Sigmoid colon (tissue), 7 donors: ENCODE results near the gene FKRP. TPM values are rescaled to one million over a fixed set of nuclear protein-coding genes. Genes with fewer than 3 reads are reported as not detected.

Experiments used
- DNase-seq: peaks from one replicate; pipeline ENCODE4 v3.0.0-alpha.2; 2019
- H3K27ac ChIP-seq, 4 donors: fragments of 200-600 bp; sonication (generic); one replicate each; pipeline ENCODE4 v1.5.1; 2016 to 2019; ENCODE audit warnings: mild to moderate bottlenecking in 1 of 4
- H3K27me3 ChIP-seq, 3 donors: fragments of 200-600 bp; sonication (generic); one replicate each; pipeline ENCODE4 v1.5.1; 2019; ENCODE audit warnings: mild to moderate bottlenecking in 1 of 3
- H3K36me3 ChIP-seq, 4 donors: fragments of 200-600 bp; sonication (generic); one replicate each; pipeline ENCODE4 v1.5.1; 2016 to 2019
- H3K4me1 ChIP-seq, 4 donors: fragments of 200-600 bp; sonication (generic); one replicate each; pipeline ENCODE4 v1.5.1; 2017 to 2019
- H3K4me3 ChIP-seq, 4 donors: fragments of 200-600 bp; sonication (generic); one replicate each; pipeline ENCODE4 v1.5.1; 2017 to 2019; ENCODE audit warnings: mild to moderate bottlenecking in 2 of 4, moderate library complexity in 1 of 4
- H3K9me3 ChIP-seq, 4 donors: fragments of 200-600 bp in 3 of 4; sonication (generic) in 3 of 4; one replicate each; pipeline versions ENCODE4 v1.5.1 to v1.6.1; 2013 to 2019
- CTCF ChIP-seq, 4 experiments: fragments of 450-650 bp in 3 of 4; fragments of 200-600 bp in 1 of 4; IDR thresholded peaks; one replicate each; pipeline ENCODE4 v1.5.1; 2016 to 2019; ENCODE audit warnings: antibody characterized with exemption in 4 of 4, mild to moderate bottlenecking in 3 of 4, moderate library complexity in 2 of 4
- EP300 ChIP-seq, 4 donors: sonication (generic); formaldehyde crosslinking; IDR thresholded peaks; one replicate each; pipeline ENCODE4 v1.6.1; 2017; ENCODE audit warnings: antibody characterized with exemption in 4 of 4
- POLR2A ChIP-seq, 2 donors: fragments of 450-650 bp; IDR thresholded peaks; one replicate each; pipeline ENCODE4 v1.6.1; 2016; ENCODE audit warnings: antibody characterized with exemption in 2 of 2, mild to moderate bottlenecking in 2 of 2, moderate library complexity in 2 of 2
- POLR2AphosphoS5 ChIP-seq, 4 donors: sonication (generic); formaldehyde crosslinking; IDR thresholded peaks; one replicate each; pipeline ENCODE4 v1.6.1; 2017; ENCODE audit warnings: antibody characterized with exemption in 4 of 4
- WGBS, 2 donors: extraction: QIAGEN DNeasy Blood & Tissue Kit; methylation state at CpG; one replicate each; pipeline ENCODE4 v1.1.7; 2013; 5-methylcytosine and 5-hydroxymethylcytosine counted together
- intact Hi-C: fragments of 100-400 bp; cut with DNase I; formaldehyde crosslinking; loops from one replicate; pipeline ENCODE4 v1.15.1; 2023
- polyA plus RNA-seq, 3 donors: library from polyadenylated mRNA; stranded (reverse); fragments of 200-250 nt; gene quantifications; one replicate each; pipeline ENCODE4 v1.2.3, GENCODE V29; 2013
- total RNA-seq, 4 donors: library from RNA; depleted of rRNA; stranded (reverse); fragments of >200 nt; gene quantifications; one replicate each; pipeline ENCODE4 v1.1.0, GENCODE V29; 2016
- donor health status: healthy with polysubstance abuse.
- donor health status: Bipolar disorder and iron deficiency.
- donor health status: healthy.

The FKRP gene
- total and polyA plus RNA-seq, 7 donors, result 1.4 to 31.0 (median 15.0) TPM

DNA sequence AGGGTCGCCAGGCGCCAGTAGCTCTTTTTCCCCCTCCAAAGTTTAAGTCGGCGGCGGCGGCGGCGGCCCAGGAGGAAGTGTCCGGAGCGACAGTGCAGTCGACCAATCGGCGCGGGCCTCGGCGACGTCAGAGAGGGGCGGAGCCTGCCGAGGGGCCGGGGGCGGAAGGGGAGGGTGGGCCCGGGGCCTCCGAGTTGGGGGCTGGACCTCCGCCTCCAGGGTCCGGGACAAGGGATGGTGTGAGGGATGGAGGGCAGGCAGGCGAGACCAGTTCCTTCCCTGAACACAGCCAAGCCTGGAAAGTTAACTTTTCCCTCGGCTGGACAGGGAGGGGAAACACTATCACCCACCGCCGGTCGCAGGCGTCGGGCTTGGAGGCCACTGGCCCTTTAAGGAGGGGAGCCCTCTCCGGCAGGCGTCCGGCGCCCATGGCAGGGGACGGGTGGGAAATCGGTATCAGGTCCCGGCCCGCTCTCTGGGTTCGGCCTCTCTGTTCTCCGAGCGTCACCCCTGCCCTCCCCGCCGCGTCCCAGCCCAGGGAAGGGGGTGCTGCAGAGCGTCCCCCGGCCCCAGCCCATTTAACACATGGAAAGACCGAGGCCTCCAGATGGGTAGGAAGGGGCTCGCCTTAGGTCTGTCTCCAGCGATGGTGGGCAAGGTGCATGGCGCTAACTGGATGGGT is 28.7 kb upstream of the FKRP start, which contains the start of gene PRKD2:
TSS of gene PRKD2 (minus strand) at position 81 of the 682 bp plus-strand sequence. CDS start 744 bp downstream, outside the sequence.
- peak; percentile 96 for DNase-seq
- peak; percentile 63 to 85 (median 74) for TF ChIP-seq POLR2AphosphoS5 (IDR thresholded peaks at IDR 0.05)
- no peak for TF ChIP-seq POLR2A (IDR thresholded peaks at IDR 0.05)
- no peak for TF ChIP-seq CTCF (IDR thresholded peaks at IDR 0.05)
- TF ChIP-seq EP300 (IDR thresholded peaks at IDR 0.05), result no peak
- WGBS, 2 donors, result 1% methylated on average over 52 of the region's 52 CpGs

GRCh38 chr19:46717716-46718143 is 28.1 kb upstream of the FKRP start:
- Histone ChIP-seq H3K27me3 (no peaks in the 10 kb centered on the region), H3K4me3 (peak overlapping the region; percentile 71 to 86 (median 80)), H3K27ac (peak overlapping the region; percentile 84 to 92 (median 90)), H3K9me3 (no peaks in the 10 kb centered on the region), H3K36me3 (peaks cover 11 to 30% (median 26%) of the 10 kb centered on the region in 4 donors), H3K4me1 (peaks cover 0 to 45% (median 26%) of the 10 kb centered on the region in 4 donors)
- intact Hi-C loops, result no loop called here
- peak; percentile 64 for DNase-seq
- 15 to 17% methylated on average over 9 of the region's 9 CpGs for WGBS, 2 donors
- TF ChIP-seq POLR2AphosphoS5 (IDR thresholded peaks at IDR 0.05) (no peak), CTCF (IDR thresholded peaks at IDR 0.05) (no peak), EP300 (IDR thresholded peaks at IDR 0.05) (no peak), POLR2A (IDR thresholded peaks at IDR 0.05) (no peak)

More for the DNA sequence above, 28.7 kb upstream of the FKRP start, which contains the start of gene PRKD2:
- intact Hi-C loops, result no loop called here
- H3K36me3 ChIP-seq, result peaks cover 7 to 24% (median 20%) of the 10 kb centered on the region in 4 donors
- H3K27ac ChIP-seq, result peak within 1 kb of the TSS; percentile 84 to 92 (median 90)
- peaks cover 0 to 45% (median 26%) of the 10 kb centered on the region in 4 donors for H3K4me1 ChIP-seq
- no peaks in the 10 kb centered on the region for H3K9me3 ChIP-seq
- no peaks in the 10 kb centered on the region for H3K27me3 ChIP-seq
- H3K4me3 ChIP-seq, result peak within 1 kb of the TSS; percentile 71 to 86 (median 80)

- H3K4me1 ChIP-seq, result peaks cover 0 to 44% (median 26%) of the 10 kb centered on the region in 4 donors
- no peak for TF ChIP-seq EP300 (IDR thresholded peaks at IDR 0.05)
- TF ChIP-seq CTCF (IDR thresholded peaks at IDR 0.05), result no peak
- no peak for TF ChIP-seq POLR2A (IDR thresholded peaks at IDR 0.05)
- TF ChIP-seq POLR2AphosphoS5 (IDR thresholded peaks at IDR 0.05), result no peak
- H3K9me3 ChIP-seq, result no peaks in the 10 kb centered on the region
- DNase-seq, result no peak
- no peak overlapping the region for H3K4me3 ChIP-seq
- peak overlapping the region; percentile 84 to 92 (median 90) for H3K27ac ChIP-seq
- H3K36me3 ChIP-seq, result peaks cover 15 to 36% (median 32%) of the 10 kb centered on the region in 4 donors
- intact Hi-C loops, result no loop called here
- no peaks in the 10 kb centered on the region for H3K27me3 ChIP-seq
- 40 to 65% methylated on average over 17 of the region's 17 CpGs for WGBS, 2 donors
Observed at GRCh38 chr19:46718157-46718933, 27.5 kb upstream of the FKRP start.

DNA sequence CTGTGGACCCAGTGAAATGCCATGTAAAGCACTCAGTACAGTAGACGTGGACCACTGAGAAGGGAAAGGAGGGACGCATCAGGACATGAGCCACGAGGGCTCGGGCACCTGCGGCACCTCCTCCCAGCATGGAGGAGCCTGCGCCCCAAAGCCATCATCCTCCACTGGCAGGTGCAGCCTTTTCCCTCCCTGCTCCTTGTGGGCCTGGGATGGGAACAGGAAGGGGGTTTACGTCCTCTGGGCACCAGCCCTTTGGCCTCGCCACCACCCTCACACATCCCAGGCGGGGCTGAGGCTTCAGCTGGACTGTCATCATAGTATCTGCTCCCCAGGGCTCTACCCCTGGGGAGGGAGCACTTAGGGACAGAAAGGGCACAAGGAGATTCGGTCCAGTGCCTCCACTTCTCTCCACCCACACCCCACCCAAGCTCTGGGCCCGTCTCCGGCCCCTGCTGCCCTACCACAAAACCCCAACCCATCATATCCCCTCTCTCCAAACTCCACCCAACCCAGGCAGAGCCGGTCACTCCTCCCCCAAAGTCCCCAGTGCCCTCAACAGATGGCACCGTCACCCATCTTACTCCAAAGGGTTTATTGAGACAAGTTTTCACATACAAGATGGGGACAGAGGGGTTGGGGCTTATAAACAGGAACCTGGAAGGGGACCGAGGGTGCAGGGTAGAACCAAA is 26.8 kb upstream of the FKRP start:
- no peak for TF ChIP-seq CTCF (IDR thresholded peaks at IDR 0.05)
- no peak for TF ChIP-seq POLR2A (IDR thresholded peaks at IDR 0.05)
- TF ChIP-seq EP300 (IDR thresholded peaks at IDR 0.05), result no peak
- no peak for TF ChIP-seq POLR2AphosphoS5 (IDR thresholded peaks at IDR 0.05)
- H3K27me3 ChIP-seq, result no peaks in the 10 kb centered on the region
- no peak for DNase-seq
- H3K36me3 ChIP-seq, result peaks cover 15 to 41% (median 38%) of the 10 kb centered on the region in 4 donors
- H3K4me3 ChIP-seq, result no peak overlapping the region
- H3K9me3 ChIP-seq, result no peaks in the 10 kb centered on the region
- peak overlapping the region in 3 of 4 donors; percentile 18 to 89 (median 42) for H3K27ac ChIP-seq
- WGBS, 2 donors, result 61 to 80% methylated on average over 15 of the region's 15 CpGs
- peaks cover 0 to 37% (median 26%) of the 10 kb centered on the region in 4 donors for H3K4me1 ChIP-seq
- intact Hi-C loops, result no loop called here
